ENCODE measurements around the gene CRYBA2. TPM values are rescaled to one million over a fixed set of nuclear protein-coding genes. Genes with fewer than 3 reads are reported as not detected.

The CRYBA2 gene
- total and polyA plus RNA-seq, 2 experiments from 2014 or later, result not detected

DNA sequence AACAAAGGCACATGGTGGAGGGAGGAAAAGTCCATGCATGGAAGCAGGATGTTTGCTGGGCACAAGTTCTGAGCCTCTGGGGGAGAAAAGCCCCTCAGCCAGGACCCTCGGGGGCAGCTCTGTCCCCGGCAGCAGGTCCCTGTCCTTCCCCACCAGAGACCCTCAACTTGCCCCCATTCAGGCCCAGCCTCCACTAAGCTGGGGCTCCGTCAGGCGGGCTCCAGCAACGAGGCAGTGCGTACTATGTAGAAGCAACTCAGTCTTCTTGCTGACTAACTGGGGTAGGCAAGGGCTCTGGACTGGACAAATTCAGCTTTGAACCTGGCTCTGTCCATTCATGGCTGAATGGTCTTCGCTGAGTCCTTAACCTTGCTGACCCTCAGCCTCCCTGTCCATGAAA lies 25.1 kb upstream of the CRYBA2 start (continued):
- TF ChIP-seq, protein P1, sequence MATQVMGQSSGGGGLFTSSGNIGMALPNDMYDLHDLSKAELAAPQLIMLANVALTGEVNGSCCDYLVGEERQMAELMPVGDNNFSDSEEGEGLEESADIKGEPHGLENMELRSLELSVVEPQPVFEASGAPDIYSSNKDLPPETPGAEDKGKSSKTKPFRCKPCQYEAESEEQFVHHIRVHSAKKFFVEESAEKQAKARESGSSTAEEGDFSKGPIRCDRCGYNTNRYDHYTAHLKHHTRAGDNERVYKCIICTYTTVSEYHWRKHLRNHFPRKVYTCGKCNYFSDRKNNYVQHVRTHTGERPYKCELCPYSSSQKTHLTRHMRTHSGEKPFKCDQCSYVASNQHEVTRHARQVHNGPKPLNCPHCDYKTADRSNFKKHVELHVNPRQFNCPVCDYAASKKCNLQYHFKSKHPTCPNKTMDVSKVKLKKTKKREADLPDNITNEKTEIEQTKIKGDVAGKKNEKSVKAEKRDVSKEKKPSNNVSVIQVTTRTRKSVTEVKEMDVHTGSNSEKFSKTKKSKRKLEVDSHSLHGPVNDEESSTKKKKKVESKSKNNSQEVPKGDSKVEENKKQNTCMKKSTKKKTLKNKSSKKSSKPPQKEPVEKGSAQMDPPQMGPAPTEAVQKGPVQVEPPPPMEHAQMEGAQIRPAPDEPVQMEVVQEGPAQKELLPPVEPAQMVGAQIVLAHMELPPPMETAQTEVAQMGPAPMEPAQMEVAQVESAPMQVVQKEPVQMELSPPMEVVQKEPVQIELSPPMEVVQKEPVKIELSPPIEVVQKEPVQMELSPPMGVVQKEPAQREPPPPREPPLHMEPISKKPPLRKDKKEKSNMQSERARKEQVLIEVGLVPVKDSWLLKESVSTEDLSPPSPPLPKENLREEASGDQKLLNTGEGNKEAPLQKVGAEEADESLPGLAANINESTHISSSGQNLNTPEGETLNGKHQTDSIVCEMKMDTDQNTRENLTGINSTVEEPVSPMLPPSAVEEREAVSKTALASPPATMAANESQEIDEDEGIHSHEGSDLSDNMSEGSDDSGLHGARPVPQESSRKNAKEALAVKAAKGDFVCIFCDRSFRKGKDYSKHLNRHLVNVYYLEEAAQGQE (IDR thresholded peaks at IDR 0.05; ENCODE audit: unreplicated experiment), result no peak
- no peak for TF ChIP-seq NANOG (IDR thresholded peaks at IDR 0.05; ENCODE audit: borderline replicate concordance)
- TF ChIP-seq, protein P2, sequence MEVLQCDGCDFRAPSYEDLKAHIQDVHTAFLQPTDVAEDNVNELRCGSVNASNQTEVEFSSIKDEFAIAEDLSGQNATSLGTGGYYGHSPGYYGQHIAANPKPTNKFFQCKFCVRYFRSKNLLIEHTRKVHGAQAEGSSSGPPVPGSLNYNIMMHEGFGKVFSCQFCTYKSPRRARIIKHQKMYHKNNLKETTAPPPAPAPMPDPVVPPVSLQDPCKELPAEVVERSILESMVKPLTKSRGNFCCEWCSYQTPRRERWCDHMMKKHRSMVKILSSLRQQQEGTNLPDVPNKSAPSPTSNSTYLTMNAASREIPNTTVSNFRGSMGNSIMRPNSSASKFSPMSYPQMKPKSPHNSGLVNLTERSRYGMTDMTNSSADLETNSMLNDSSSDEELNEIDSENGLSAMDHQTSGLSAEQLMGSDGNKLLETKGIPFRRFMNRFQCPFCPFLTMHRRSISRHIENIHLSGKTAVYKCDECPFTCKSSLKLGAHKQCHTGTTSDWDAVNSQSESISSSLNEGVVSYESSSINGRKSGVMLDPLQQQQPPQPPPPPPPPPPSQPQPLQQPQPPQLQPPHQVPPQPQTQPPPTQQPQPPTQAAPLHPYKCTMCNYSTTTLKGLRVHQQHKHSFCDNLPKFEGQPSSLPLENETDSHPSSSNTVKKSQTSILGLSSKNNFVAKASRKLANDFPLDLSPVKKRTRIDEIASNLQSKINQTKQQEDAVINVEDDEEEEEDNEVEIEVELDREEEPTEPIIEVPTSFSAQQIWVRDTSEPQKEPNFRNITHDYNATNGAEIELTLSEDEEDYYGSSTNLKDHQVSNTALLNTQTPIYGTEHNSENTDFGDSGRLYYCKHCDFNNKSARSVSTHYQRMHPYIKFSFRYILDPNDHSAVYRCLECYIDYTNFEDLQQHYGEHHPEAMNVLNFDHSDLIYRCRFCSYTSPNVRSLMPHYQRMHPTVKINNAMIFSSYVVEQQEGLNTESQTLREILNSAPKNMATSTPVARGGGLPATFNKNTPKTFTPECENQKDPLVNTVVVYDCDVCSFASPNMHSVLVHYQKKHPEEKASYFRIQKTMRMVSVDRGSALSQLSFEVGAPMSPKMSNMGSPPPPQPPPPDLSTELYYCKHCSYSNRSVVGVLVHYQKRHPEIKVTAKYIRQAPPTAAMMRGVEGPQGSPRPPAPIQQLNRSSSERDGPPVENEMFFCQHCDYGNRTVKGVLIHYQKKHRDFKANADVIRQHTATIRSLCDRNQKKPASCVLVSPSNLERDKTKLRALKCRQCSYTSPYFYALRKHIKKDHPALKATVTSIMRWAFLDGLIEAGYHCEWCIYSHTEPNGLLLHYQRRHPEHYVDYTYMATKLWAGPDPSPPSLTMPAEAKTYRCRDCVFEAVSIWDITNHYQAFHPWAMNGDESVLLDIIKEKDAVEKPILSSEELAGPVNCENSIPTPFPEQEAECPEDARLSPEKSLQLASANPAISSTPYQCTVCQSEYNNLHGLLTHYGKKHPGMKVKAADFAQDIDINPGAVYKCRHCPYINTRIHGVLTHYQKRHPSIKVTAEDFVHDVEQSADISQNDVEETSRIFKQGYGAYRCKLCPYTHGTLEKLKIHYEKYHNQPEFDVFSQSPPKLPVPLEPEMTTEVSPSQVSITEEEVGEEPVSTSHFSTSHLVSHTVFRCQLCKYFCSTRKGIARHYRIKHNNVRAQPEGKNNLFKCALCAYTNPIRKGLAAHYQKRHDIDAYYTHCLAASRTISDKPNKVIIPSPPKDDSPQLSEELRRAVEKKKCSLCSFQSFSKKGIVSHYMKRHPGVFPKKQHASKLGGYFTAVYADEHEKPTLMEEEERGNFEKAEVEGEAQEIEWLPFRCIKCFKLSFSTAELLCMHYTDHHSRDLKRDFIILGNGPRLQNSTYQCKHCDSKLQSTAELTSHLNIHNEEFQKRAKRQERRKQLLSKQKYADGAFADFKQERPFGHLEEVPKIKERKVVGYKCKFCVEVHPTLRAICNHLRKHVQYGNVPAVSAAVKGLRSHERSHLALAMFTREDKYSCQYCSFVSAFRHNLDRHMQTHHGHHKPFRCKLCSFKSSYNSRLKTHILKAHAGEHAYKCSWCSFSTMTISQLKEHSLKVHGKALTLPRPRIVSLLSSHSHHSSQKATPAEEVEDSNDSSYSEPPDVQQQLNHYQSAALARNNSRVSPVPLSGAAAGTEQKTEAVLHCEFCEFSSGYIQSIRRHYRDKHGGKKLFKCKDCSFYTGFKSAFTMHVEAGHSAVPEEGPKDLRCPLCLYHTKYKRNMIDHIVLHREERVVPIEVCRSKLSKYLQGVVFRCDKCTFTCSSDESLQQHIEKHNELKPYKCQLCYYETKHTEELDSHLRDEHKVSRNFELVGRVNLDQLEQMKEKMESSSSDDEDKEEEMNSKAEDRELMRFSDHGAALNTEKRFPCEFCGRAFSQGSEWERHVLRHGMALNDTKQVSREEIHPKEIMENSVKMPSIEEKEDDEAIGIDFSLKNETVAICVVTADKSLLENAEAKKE (CRISPR knock-in tag; IDR thresholded peaks at IDR 0.05), result no peak
- TF ChIP-seq EZH2phosphoT487 (IDR thresholded peaks at IDR 0.05; ENCODE audit: unreplicated experiment), result no peak

DNA sequence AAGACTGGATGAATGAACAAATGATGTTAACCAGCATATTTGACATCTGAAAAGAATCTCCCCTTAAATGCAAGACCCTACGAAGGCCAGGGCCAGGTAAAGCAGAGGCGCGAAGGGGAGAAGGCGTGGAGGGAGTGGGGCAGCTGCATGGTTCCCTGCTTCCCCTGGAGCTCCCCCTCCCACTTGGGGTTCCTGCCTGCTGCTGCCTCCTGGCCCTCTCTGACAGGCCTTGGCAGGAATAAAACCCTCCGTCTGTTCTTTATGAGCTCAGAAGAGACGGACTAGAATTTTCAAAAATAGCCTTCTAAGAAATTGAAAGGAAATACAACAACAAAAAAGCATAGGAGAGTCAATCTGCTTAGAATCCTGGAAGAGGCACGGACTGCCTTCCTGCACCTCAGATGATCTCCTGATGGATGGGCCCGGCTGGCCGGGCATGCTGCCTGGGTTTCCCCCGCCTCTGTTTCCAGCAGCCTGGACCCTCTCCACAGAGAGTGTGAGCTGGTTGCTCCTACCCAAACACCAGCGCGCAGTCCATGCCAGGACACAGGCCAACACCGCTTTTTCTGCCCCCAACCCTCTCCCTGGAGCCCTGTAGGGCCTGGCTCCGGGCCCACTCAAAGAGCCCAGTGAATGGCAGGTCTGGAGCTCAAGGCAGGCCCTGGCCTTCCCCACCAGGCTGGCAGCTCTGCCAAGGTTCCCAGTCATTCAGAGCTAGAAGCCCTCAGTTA lies 24.1 kb upstream of the CRYBA2 start:
- Histone ChIP-seq H3K4me2 (no peak overlapping the region), H3K27ac (ENCODE audit: low read depth) (no peak overlapping the region), H2AFZ (no peak overlapping the region), H3K4me3 (no peak overlapping the region), H3K79me2 (replicated peaks; ENCODE audit: insufficient read depth) (no peaks in the 10 kb centered on the region), H3K9me2 (ENCODE audit: insufficient read depth) (no peaks in the 10 kb centered on the region), H4K20me1 (replicated peaks; ENCODE audit: insufficient read depth) (no peaks in the 10 kb centered on the region), H3K36me3 (ENCODE audit: insufficient read depth) (no peaks in the 10 kb centered on the region), H3F3A (replicated peaks; ENCODE audit: low read depth) (no peaks in the 10 kb centered on the region), H3K4me1 (ENCODE audit: insufficient read depth) (no peaks in the 10 kb centered on the region), H3K27me3 (ENCODE audit: insufficient read depth) (no peaks in the 10 kb centered on the region)
- Mint-ChIP-seq H3K36me3 (ENCODE audit: low read depth) (no peaks in the 10 kb centered on the region), H3K27me3 (ENCODE audit: insufficient read depth, low read depth, poor library complexity) (peaks cover 8% of the 10 kb centered on the region), H3K4me3 (no peak overlapping the region), H3K27ac (no peak overlapping the region), H3K9me3 (no peaks in the 10 kb centered on the region), H3K4me1 (no peaks in the 10 kb centered on the region)
- no peak for ATAC-seq
- DNase-seq (ENCODE audit: low spot score), result no peak
- TF ChIP-seq, protein P3, sequence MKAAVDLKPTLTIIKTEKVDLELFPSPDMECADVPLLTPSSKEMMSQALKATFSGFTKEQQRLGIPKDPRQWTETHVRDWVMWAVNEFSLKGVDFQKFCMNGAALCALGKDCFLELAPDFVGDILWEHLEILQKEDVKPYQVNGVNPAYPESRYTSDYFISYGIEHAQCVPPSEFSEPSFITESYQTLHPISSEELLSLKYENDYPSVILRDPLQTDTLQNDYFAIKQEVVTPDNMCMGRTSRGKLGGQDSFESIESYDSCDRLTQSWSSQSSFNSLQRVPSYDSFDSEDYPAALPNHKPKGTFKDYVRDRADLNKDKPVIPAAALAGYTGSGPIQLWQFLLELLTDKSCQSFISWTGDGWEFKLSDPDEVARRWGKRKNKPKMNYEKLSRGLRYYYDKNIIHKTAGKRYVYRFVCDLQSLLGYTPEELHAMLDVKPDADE (IDR thresholded peaks at IDR 0.05), result no peak
- TF ChIP-seq STAT1 (IDR thresholded peaks at IDR 0.05; ENCODE audit: unreplicated experiment) (no peak), EZH2phosphoT487 (IDR thresholded peaks at IDR 0.05; ENCODE audit: unreplicated experiment) (no peak), JUNB (IDR thresholded peaks at IDR 0.05; ENCODE audit: unreplicated experiment) (no peak), EZH2 (IDR thresholded peaks at IDR 0.05; ENCODE audit: low read depth, unreplicated experiment) (no peak), CREB1 (CRISPR knock-in tag; IDR thresholded peaks at IDR 0.05; ENCODE audit: low read depth) (no peak), ZNF114 (CRISPR knock-in tag; IDR thresholded peaks at IDR 0.05) (no peak)
- TF ChIP-seq, protein P1 (IDR thresholded peaks at IDR 0.05; ENCODE audit: unreplicated experiment), result no peak
